Measurements from ENCODE around the gene ADAMTS18. TPM values are rescaled to one million over a fixed set of nuclear protein-coding genes. Genes with fewer than 3 reads are reported as not detected.

ADAMTS18 gene
- total RNA-seq, 1 experiment from 2014 or later = not detected

DNA sequence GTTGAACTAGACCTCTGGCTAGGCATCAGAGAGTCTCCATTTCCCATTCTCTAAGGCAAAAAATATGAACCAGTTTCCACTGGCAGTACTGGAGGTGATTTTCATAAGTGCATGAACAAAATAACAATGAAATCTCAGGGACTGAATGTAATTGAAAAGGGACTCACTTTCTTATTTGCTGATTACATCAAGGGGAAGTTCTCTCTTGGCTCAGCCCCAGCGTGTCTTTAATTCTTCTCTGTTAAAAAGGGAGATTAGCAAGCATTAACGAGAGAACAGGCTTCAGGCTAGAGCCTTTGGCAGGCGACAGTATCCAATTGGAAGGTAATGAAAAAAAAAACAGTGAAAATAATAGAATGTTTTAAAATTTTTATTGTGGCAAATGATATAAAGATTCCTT is 34.0 kb upstream of the ADAMTS18 start:
- TF ChIP-seq SP1 (IDR thresholded peaks at IDR 0.05; ENCODE audit: low read depth) (no peak), CTCF (IDR thresholded peaks at IDR 0.05 in 2 of 3, conservative IDR thresholded peaks at IDR 0.05 in 1 of 3; ENCODE audit: borderline replicate concordance in 1 of 3, insufficient read depth in 1 of 3, low read depth in 2 of 3, low read length in 2 of 3) (no peak), SRF (IDR thresholded peaks at IDR 0.05; ENCODE audit: low read depth) (no peak), CBX3 (IDR thresholded peaks at IDR 0.05; ENCODE audit: low read depth) (no peak), REST (IDR thresholded peaks at IDR 0.05; ENCODE audit: low read depth) (no peak), FOSL1 (IDR thresholded peaks at IDR 0.05; ENCODE audit: low read depth) (no peak), ZNF274 (IDR thresholded peaks at IDR 0.05; ENCODE audit: low read depth, low read length) (no peak), POLR2AphosphoS5 (IDR thresholded peaks at IDR 0.05; ENCODE audit: low read depth, low read length) (no peak), YY1 (IDR thresholded peaks at IDR 0.05; ENCODE audit: extremely low read depth, insufficient replicate concordance, low read depth, low read length) (no peak), EGR1 (IDR thresholded peaks at IDR 0.05; ENCODE audit: low read depth) (no peak), TCF7L2 (IDR thresholded peaks at IDR 0.05; ENCODE audit: borderline replicate concordance, extremely low read depth, insufficient read depth, insufficient read length) (no peak), JUND (IDR thresholded peaks at IDR 0.05) (no peak), ELF1 (IDR thresholded peaks at IDR 0.05; ENCODE audit: borderline replicate concordance, low read depth) (no peak), POLR2A (IDR thresholded peaks at IDR 0.05; ENCODE audit: borderline replicate concordance, extremely low read depth, insufficient read depth, insufficient read length) (no peak), ZFX (IDR thresholded peaks at IDR 0.05) (no peak), RAD21 (IDR thresholded peaks at IDR 0.05; ENCODE audit: low read depth) (no peak), ATF3 (IDR thresholded peaks at IDR 0.05) (no peak)
- TF ChIP-seq, protein P1, sequence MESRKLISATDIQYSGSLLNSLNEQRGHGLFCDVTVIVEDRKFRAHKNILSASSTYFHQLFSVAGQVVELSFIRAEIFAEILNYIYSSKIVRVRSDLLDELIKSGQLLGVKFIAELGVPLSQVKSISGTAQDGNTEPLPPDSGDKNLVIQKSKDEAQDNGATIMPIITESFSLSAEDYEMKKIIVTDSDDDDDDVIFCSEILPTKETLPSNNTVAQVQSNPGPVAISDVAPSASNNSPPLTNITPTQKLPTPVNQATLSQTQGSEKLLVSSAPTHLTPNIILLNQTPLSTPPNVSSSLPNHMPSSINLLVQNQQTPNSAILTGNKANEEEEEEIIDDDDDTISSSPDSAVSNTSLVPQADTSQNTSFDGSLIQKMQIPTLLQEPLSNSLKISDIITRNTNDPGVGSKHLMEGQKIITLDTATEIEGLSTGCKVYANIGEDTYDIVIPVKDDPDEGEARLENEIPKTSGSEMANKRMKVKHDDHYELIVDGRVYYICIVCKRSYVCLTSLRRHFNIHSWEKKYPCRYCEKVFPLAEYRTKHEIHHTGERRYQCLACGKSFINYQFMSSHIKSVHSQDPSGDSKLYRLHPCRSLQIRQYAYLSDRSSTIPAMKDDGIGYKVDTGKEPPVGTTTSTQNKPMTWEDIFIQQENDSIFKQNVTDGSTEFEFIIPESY (IDR thresholded peaks at IDR 0.05; ENCODE audit: extremely low read depth, insufficient replicate concordance, low read length) = no peak
- Histone ChIP-seq H3K36me3 (ENCODE audit: control insufficient read depth in 1 of 2, insufficient read depth in 2 of 2, low read length in 2 of 2) (no peaks in the 10 kb centered on the region), H3K27ac (ENCODE audit: low read depth, low read length) (no peak overlapping the region), H3K79me2 (ENCODE audit: insufficient read depth, low read length) (no peaks in the 10 kb centered on the region), H3K4me1 (ENCODE audit: control insufficient read depth in 1 of 2, insufficient read depth in 2 of 2, low read length in 2 of 2) (no peaks in the 10 kb centered on the region), H4K20me1 (ENCODE audit: insufficient read depth) (no peaks in the 10 kb centered on the region), H3K4me2 (ENCODE audit: low read length) (no peak overlapping the region), H2AFZ (ENCODE audit: low read depth, low read length, poor library complexity, severe bottlenecking) (no peak overlapping the region), H3K27me3 (ENCODE audit: insufficient read depth, low read length) (peaks cover 24% of the 10 kb centered on the region; the same call in 1 of the 2 replicates), H3K9me2 (ENCODE audit: insufficient read depth) (no peaks in the 10 kb centered on the region), H3K9ac (ENCODE audit: low read length) (no peak overlapping the region), H3K4me3 (replicated peaks in 1 of 2; ENCODE audit: low read depth in 1 of 2, low read length in 2 of 2) (no peak overlapping the region), H3K9me3 (ENCODE audit: control insufficient read depth in 1 of 2, insufficient read depth in 1 of 2, low read depth in 1 of 2, low read length in 2 of 2) (no peaks in the 10 kb centered on the region)
- POLR2A ChIA-PET = no interaction called here
- DNase-seq (ENCODE audit: low read depth, low spot score) (no peak), ATAC-seq (no peak)
- intact Hi-C loops (cut with micrococcal nuclease) = no loop called here
- RAD21 ChIA-PET (ENCODE audit: low non-redundant PET in 1 of 2, low total read pairs in 2 of 2, uncharacterized antibody in 2 of 2, unreplicated experiment in 2 of 2) = no interaction called here
- CTCF ChIA-PET = no interaction called here
- BruUV-seq (replicated peaks) = no TSS peak
